ENCODE results near the gene EYA3. TPM values are rescaled to one million over a fixed set of nuclear protein-coding genes. Genes with fewer than 3 reads are reported as not detected.
"Not testable (repeated sequence)": the region's sequence is repeated elsewhere in the genome, so short reads cannot be mapped to it uniquely, and the experiment has no call there.

The EYA3 gene
- total RNA-seq, 4 donors from 2014 or later, result 8.4 to 14.5 (median 9.6) TPM

DNA sequence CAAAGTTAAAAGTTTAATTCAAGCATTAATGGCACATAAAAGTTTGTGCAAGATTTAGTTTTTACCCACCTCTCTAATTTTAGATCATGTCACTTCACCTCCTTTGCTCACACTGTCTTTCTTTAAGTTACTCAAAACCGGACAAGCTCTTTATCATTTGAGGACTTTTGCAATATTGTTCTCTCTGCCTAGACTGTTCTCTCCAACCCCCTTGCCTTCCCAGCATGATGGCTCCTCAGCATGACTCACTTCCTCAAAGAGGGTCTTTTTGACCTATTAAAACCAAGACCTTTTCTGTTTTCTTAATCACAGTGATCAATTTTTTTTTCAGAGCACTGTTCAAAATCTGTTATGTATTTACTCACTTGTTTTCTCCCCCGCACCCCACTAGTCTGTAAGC, 67.3 kb downstream of the EYA3 start:
- WGBS, 2 donors (ENCODE audit: low coverage in 1 of 2), result 64 to 89% methylated on average over 1 to 2 of the region's 2 CpGs
- H3K9me3 ChIP-seq, result no peaks in the 10 kb centered on the region
- no peaks in the 10 kb centered on the region for H3K27me3 ChIP-seq
- no peak for ATAC-seq
- H3K36me3 ChIP-seq, result peaks cover 0 to 55% of the 10 kb centered on the region in 2 donors
- no peak overlapping the region for H3K27ac ChIP-seq
- no peak for TF ChIP-seq POLR2AphosphoS5 (IDR thresholded peaks at IDR 0.05)
- no peak for TF ChIP-seq EP300 (IDR thresholded peaks at IDR 0.05)
- TF ChIP-seq, protein P1, sequence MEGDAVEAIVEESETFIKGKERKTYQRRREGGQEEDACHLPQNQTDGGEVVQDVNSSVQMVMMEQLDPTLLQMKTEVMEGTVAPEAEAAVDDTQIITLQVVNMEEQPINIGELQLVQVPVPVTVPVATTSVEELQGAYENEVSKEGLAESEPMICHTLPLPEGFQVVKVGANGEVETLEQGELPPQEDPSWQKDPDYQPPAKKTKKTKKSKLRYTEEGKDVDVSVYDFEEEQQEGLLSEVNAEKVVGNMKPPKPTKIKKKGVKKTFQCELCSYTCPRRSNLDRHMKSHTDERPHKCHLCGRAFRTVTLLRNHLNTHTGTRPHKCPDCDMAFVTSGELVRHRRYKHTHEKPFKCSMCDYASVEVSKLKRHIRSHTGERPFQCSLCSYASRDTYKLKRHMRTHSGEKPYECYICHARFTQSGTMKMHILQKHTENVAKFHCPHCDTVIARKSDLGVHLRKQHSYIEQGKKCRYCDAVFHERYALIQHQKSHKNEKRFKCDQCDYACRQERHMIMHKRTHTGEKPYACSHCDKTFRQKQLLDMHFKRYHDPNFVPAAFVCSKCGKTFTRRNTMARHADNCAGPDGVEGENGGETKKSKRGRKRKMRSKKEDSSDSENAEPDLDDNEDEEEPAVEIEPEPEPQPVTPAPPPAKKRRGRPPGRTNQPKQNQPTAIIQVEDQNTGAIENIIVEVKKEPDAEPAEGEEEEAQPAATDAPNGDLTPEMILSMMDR (IDR thresholded peaks at IDR 0.05), result no peak
- no peak for TF ChIP-seq POLR2A (IDR thresholded peaks at IDR 0.05)
- H3K4me3 ChIP-seq, result no peak overlapping the region
- H3K4me1 ChIP-seq, result no peaks in the 10 kb centered on the region

- H3K27me3 ChIP-seq, result no peaks in the 10 kb centered on the region
- H3K4me3 ChIP-seq, result no peak overlapping the region
- H3K27ac ChIP-seq, result no peak overlapping the region
- no peaks in the 10 kb centered on the region for H3K4me1 ChIP-seq
- no peaks in the 10 kb centered on the region for H3K9me3 ChIP-seq
- no peak for ATAC-seq
- peaks cover 5 to 86% of the 10 kb centered on the region in 2 donors for H3K36me3 ChIP-seq
- TF ChIP-seq POLR2A (IDR thresholded peaks at IDR 0.05), result no peak
- no peak for TF ChIP-seq EP300 (IDR thresholded peaks at IDR 0.05)
- TF ChIP-seq, protein P1 (IDR thresholded peaks at IDR 0.05), result no peak
- no peak for TF ChIP-seq POLR2AphosphoS5 (IDR thresholded peaks at IDR 0.05)
- 100% methylated on average over 1 of the region's 1 CpG for WGBS, 2 donors (ENCODE audit: low coverage in 1 of 2)
Measured at GRCh38 chr1:28010969-28011368, 77.4 kb downstream of the EYA3 start.

GRCh38 chr1:28003117-28003516, 85.3 kb downstream of the EYA3 start:
- H3K4me3 ChIP-seq, H3K27me3 ChIP-seq, H3K27ac ChIP-seq, ATAC-seq, H3K9me3 ChIP-seq, H3K4me1 ChIP-seq: not testable (repeated sequence)
- 96% methylated on average over 5 of the region's 8 CpGs; no CpG with 5 or more reads in 1 of the 2 donors for WGBS, 2 donors (ENCODE audit: low coverage in 1 of 2)
- peaks cover 0 to 83% of the 10 kb centered on the region in 2 donors for H3K36me3 ChIP-seq

GRCh38 chr1:28002600-28002999, 85.8 kb downstream of the EYA3 start:
- no peak overlapping the region for H3K27ac ChIP-seq
- peaks cover 0 to 88% of the 10 kb centered on the region in 2 donors for H3K36me3 ChIP-seq
- H3K4me1 ChIP-seq, result no peaks in the 10 kb centered on the region
- WGBS, 2 donors (ENCODE audit: low coverage in 1 of 2), result 86 to 97% methylated on average over 4 to 5 of the region's 10 CpGs
- H3K9me3 ChIP-seq, result no peaks in the 10 kb centered on the region
- TF ChIP-seq, protein P1 (IDR thresholded peaks at IDR 0.05), result no peak
- no peak for TF ChIP-seq EP300 (IDR thresholded peaks at IDR 0.05)
- no peak for ATAC-seq
- H3K4me3 ChIP-seq, result no peak overlapping the region
- no peaks in the 10 kb centered on the region for H3K27me3 ChIP-seq

- no peak for ATAC-seq
- TF ChIP-seq POLR2A (IDR thresholded peaks at IDR 0.05) (no peak), EP300 (IDR thresholded peaks at IDR 0.05) (no peak), POLR2AphosphoS5 (IDR thresholded peaks at IDR 0.05) (no peak)
- TF ChIP-seq, protein P1 (IDR thresholded peaks at IDR 0.05), result no peak
- WGBS, 2 donors (ENCODE audit: low coverage in 1 of 2), result 83 to 100% methylated on average over 1 of the region's 1 CpG
- no peak overlapping the region for H3K27ac ChIP-seq
- H3K9me3 ChIP-seq, result no peaks in the 10 kb centered on the region
- no peak overlapping the region for H3K4me3 ChIP-seq
- no peaks in the 10 kb centered on the region for H3K4me1 ChIP-seq
- H3K36me3 ChIP-seq, result peaks cover 0 to 95% of the 10 kb centered on the region in 2 donors
- H3K27me3 ChIP-seq, result no peaks in the 10 kb centered on the region
Measured at GRCh38 chr1:27999055-27999454, 89.4 kb downstream of the EYA3 start.

GRCh38 chr1:27994526-27994925, 93.9 kb downstream of the EYA3 start:
- H3K9me3 ChIP-seq, ATAC-seq, H3K27me3 ChIP-seq, H3K27ac ChIP-seq, H3K4me1 ChIP-seq, H3K4me3 ChIP-seq: not testable (repeated sequence)
- WGBS, 2 donors (ENCODE audit: low coverage in 1 of 2), result 93% methylated on average over 6 of the region's 6 CpGs; no CpG with 5 or more reads in 1 of the 2 donors
- peaks cover under 1 to 99% of the 10 kb centered on the region in 2 donors for H3K36me3 ChIP-seq

Measured in gastroesophageal sphincter (tissue), 4 donors.